ENCODE results near the gene TNFSF12. TPM values are rescaled to one million over a fixed set of nuclear protein-coding genes. Genes with fewer than 3 reads are reported as not detected.

Gene TNFSF12
- total and polyA plus RNA-seq, 9 of the 15 experiments (the other 6 are each of a cell fraction or from before 2014, with no cell fraction given), result 0.03 to 0.95 (median 0.19) TPM; not detected in 3

DNA sequence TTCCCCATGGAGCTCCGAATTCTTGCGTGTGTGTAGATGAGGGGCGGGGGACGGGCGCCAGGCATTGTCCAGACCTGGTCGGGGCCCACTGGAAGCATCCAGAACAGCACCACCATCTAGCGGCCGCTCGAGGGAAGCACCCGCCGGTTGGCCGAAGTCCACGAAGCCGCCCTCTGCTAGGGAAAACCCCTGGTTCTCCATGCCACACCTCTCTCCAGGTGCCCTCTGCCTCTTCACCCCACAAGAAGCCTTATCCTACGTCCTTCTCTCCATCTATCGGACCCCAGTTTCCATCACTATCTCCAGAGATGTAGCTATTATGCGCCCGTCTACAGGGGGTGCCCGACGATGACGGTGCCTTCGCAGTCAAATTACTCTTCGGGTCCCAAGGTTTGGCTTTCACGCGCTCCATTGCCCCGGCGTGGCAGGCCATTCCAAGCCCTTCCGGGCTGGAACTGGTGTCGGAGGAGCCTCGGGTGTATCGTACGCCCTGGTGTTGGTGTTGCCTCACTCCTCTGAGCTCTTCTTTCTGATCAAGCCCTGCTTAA lies 12.2 kb downstream of the TNFSF12 start (continued):
- TF ChIP-seq CBX1 (IDR thresholded peaks at IDR 0.05; ENCODE audit: low read depth) (no peak), HDAC6 (IDR thresholded peaks at IDR 0.05; ENCODE audit: low read depth, low read length) (no peak), CHD4 (IDR thresholded peaks at IDR 0.05; ENCODE audit: insufficient read depth, insufficient replicate concordance, low read depth, low read length, poor library complexity, severe bottlenecking) (no peak), PCBP2 (IDR thresholded peaks at IDR 0.05; ENCODE audit: low read depth, low read length, poor library complexity, severe bottlenecking) (no peak), STAG1 (CRISPR knock-in tag; IDR thresholded peaks at IDR 0.05; ENCODE audit: borderline replicate concordance) (peak; percentile 72), RB1 (IDR thresholded peaks at IDR 0.05; ENCODE audit: low read depth) (peak; percentile 61; the same call in 1 of the 2 replicates), POLR2AphosphoS5 (IDR thresholded peaks at IDR 0.05; ENCODE audit: control insufficient read depth, insufficient read depth, low read depth, low read length) (no peak), DPF2 (IDR thresholded peaks at IDR 0.05) (no peak), POLR2B (IDR thresholded peaks at IDR 0.05; ENCODE audit: low read depth, partially characterized antibody) (no peak), TAF1 (IDR thresholded peaks at IDR 0.05; ENCODE audit: control insufficient read depth, extremely low read depth, insufficient read depth, low read length, severe bottlenecking) (no peak), ELF1 (tag; IDR thresholded peaks at IDR 0.05) (no peak), HDAC2 (IDR thresholded peaks at IDR 0.05) (0 out of 2 replicates have a peak, but pooled peaks have one; percentile 46), CEBPG (CRISPR knock-in tag; IDR thresholded peaks at IDR 0.05) (no peak), CEBPG (tag; conservative IDR thresholded peaks at IDR 0.05 in 1 of 2, IDR thresholded peaks at IDR 0.05 in 1 of 2) (no peak), MCM5 (IDR thresholded peaks at IDR 0.05; ENCODE audit: low read depth) (no peak), HOXB6 (CRISPR knock-in tag; IDR thresholded peaks at IDR 0.05; ENCODE audit: borderline replicate concordance) (no peak), TAL1 (IDR thresholded peaks at IDR 0.05) (no peak), CBX5 (IDR thresholded peaks at IDR 0.05; ENCODE audit: borderline replicate concordance, low read depth) (no peak), CC2D1A (IDR thresholded peaks at IDR 0.05) (no peak), CBX2 (IDR thresholded peaks at IDR 0.05; ENCODE audit: insufficient read depth, low read length, poor library complexity, severe bottlenecking) (no peak), E4F1 (CRISPR knock-in tag; IDR thresholded peaks at IDR 0.05; ENCODE audit: borderline replicate concordance) (no peak), ZFP36 (IDR thresholded peaks at IDR 0.05; ENCODE audit: low read depth, low read length, partially characterized antibody) (no peak), ZNF165 (CRISPR knock-in tag; IDR thresholded peaks at IDR 0.05; ENCODE audit: borderline replicate concordance) (no peak)
- TF ChIP-seq, protein P1, sequence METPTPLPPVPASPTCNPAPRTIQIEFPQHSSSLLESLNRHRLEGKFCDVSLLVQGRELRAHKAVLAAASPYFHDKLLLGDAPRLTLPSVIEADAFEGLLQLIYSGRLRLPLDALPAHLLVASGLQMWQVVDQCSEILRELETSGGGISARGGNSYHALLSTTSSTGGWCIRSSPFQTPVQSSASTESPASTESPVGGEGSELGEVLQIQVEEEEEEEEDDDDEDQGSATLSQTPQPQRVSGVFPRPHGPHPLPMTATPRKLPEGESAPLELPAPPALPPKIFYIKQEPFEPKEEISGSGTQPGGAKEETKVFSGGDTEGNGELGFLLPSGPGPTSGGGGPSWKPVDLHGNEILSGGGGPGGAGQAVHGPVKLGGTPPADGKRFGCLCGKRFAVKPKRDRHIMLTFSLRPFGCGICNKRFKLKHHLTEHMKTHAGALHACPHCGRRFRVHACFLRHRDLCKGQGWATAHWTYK (CRISPR knock-in tag; IDR thresholded peaks at IDR 0.05), result no peak
- TF ChIP-seq, protein P2, sequence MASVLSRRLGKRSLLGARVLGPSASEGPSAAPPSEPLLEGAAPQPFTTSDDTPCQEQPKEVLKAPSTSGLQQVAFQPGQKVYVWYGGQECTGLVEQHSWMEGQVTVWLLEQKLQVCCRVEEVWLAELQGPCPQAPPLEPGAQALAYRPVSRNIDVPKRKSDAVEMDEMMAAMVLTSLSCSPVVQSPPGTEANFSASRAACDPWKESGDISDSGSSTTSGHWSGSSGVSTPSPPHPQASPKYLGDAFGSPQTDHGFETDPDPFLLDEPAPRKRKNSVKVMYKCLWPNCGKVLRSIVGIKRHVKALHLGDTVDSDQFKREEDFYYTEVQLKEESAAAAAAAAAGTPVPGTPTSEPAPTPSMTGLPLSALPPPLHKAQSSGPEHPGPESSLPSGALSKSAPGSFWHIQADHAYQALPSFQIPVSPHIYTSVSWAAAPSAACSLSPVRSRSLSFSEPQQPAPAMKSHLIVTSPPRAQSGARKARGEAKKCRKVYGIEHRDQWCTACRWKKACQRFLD (CRISPR knock-in tag; IDR thresholded peaks at IDR 0.05), result no peak
